ENCODE results near the gene P2RX4.

DNA sequence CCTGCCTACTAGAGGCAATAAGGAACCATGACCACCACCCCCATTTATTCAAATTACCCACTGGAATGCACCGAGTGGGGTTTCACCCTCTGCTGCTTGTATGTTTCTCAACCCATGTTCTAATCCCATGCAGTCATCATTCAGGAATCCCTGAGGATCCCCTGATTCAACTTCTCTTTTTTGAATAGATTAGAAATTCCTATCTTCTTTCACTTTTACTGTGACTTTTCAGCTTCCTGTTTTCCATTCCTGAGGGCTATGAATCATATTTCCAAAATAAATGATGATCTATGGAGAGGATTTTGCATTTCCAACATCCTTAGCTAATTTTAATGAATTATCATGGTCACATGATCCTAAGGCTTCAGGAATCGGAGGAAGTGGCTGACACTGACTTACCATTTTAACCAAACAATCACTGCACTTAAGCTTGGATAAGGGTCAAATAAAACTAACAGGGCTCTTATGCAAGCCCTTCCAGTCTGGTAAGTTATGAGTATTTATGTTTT, 19.4 kb upstream of the P2RX4 start:
- no peak for TF ChIP-seq EZH2 (IDR thresholded peaks at IDR 0.05; ENCODE audit: low read length)
- TF ChIP-seq, protein P1, sequence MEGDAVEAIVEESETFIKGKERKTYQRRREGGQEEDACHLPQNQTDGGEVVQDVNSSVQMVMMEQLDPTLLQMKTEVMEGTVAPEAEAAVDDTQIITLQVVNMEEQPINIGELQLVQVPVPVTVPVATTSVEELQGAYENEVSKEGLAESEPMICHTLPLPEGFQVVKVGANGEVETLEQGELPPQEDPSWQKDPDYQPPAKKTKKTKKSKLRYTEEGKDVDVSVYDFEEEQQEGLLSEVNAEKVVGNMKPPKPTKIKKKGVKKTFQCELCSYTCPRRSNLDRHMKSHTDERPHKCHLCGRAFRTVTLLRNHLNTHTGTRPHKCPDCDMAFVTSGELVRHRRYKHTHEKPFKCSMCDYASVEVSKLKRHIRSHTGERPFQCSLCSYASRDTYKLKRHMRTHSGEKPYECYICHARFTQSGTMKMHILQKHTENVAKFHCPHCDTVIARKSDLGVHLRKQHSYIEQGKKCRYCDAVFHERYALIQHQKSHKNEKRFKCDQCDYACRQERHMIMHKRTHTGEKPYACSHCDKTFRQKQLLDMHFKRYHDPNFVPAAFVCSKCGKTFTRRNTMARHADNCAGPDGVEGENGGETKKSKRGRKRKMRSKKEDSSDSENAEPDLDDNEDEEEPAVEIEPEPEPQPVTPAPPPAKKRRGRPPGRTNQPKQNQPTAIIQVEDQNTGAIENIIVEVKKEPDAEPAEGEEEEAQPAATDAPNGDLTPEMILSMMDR (optimal IDR thresholded peaks at IDR 0.05 in 1 of 3, IDR thresholded peaks at IDR 0.05 in 1 of 3, conservative IDR thresholded peaks at IDR 0.05 in 1 of 3; ENCODE audit: extremely low read depth in 1 of 3, insufficient read depth in 2 of 3, low read length in 3 of 3) = no peak

Data from keratinocyte (primary cell).